WTC11 (cell line): Measurements from ENCODE around the gene RILP. TPM values are rescaled to one million over a fixed set of nuclear protein-coding genes. Genes with fewer than 3 reads are reported as not detected.

Experiments used
- ATAC-seq: fragments of 200-7000 bp; cut with Tn5 transposase; 2 replicates; pipeline ENCODE4 v1.10.0; 2021; ENCODE audit warnings: mild to moderate bottlenecking, moderate library complexity
- CTCF ChIA-PET: fragments of 300-600 bp; sonication (Branson Sonifier 250); formaldehyde crosslinking; loops from one replicate; lab custom pipeline; 2021; ENCODE audit warnings: antibody characterized with exemption; lab: Charles Lee
- POLR2A ChIA-PET: fragments of 350-600 bp; sonication (Branson Sonifier 250); formaldehyde crosslinking; loops from one replicate; lab custom pipeline; 2021; ENCODE audit warnings: antibody characterized with exemption; lab: Charles Lee
- DNase-seq: peaks from one replicate; pipeline ENCODE4 v3.0.0; 2021; ENCODE audit warnings: low spot score
- H3K27ac Mint-ChIP-seq: 2 replicates; pipeline ENCODE4 v1.8.0; 2021; ENCODE audit warnings: mixed read lengths
- H3K27me3 Mint-ChIP-seq: 2 replicates; pipeline ENCODE4 v1.8.0; 2021; ENCODE audit warnings: low read depth, mild to moderate bottlenecking, moderate library complexity, mixed read lengths
- H3K36me3 Mint-ChIP-seq: 2 replicates; pipeline ENCODE4 v1.8.0; 2021; ENCODE audit warnings: mixed read lengths
- H3K4me1 Mint-ChIP-seq: 2 replicates; pipeline ENCODE4 v1.8.0; 2022; ENCODE audit warnings: mixed read lengths
- H3K4me3 Mint-ChIP-seq: 2 replicates; pipeline ENCODE4 v1.8.0; 2021; ENCODE audit warnings: mild to moderate bottlenecking, moderate library complexity, mixed read lengths
- H3K9me3 Mint-ChIP-seq: 2 replicates; pipeline ENCODE4 v1.8.0; 2021; ENCODE audit warnings: mixed read lengths
- E2F5 ChIP-seq: sonication (generic); formaldehyde crosslinking; IDR thresholded peaks from 2 replicates; pipeline ENCODE4 v1.8.1; 2022; ENCODE audit warnings: mild to moderate bottlenecking, moderate library complexity, missing genetic modification reagents
- ELF4 ChIP-seq: sonication (generic); formaldehyde crosslinking; IDR thresholded peaks from 2 replicates; pipeline ENCODE4 v1.8.1; 2022; ENCODE audit warnings: low read depth, mild to moderate bottlenecking, moderate library complexity, missing genetic modification reagents
- ERG ChIP-seq: fragments of 250-450 bp; sonication (Bioruptor Pico); IDR thresholded peaks from 2 replicates; pipeline ENCODE4 v1.8.0; 2021; ENCODE audit warnings: mild to moderate bottlenecking
- FOXP1 ChIP-seq: sonication (generic); formaldehyde crosslinking; IDR thresholded peaks from 2 replicates; pipeline ENCODE4 v1.8.0; 2022; ENCODE audit warnings: missing genetic modification reagents, mild to moderate bottlenecking, moderate library complexity, borderline replicate concordance
- GABPB1 ChIP-seq: sonication (generic); formaldehyde crosslinking; IDR thresholded peaks from 2 replicates; pipeline ENCODE4 v1.8.1; 2023; ENCODE audit warnings: mild to moderate bottlenecking, missing genetic modification reagents
- KAT7 ChIP-seq: sonication (generic); formaldehyde crosslinking; IDR thresholded peaks from 2 replicates; pipeline ENCODE4 v1.8.1; 2023; ENCODE audit warnings: missing genetic modification reagents, mild to moderate bottlenecking, borderline replicate concordance
- MAX ChIP-seq: sonication (generic); formaldehyde crosslinking; IDR thresholded peaks from 2 replicates; pipeline ENCODE4 v1.8.0; 2022; ENCODE audit warnings: mild to moderate bottlenecking, missing genetic modification reagents
- MYBL2 ChIP-seq: sonication (generic); formaldehyde crosslinking; IDR thresholded peaks from 2 replicates; pipeline ENCODE4 v1.8.1; 2023; ENCODE audit warnings: mild to moderate bottlenecking, moderate library complexity, missing genetic modification reagents
- NR1H2 ChIP-seq: sonication (generic); formaldehyde crosslinking; IDR thresholded peaks from 2 replicates; pipeline ENCODE4 v1.9.0; 2021; ENCODE audit warnings: mild to moderate bottlenecking, moderate library complexity, missing genetic modification reagents
- OVOL2 ChIP-seq: fragments of 250-450 bp; sonication (Bioruptor Pico); IDR thresholded peaks from 2 replicates; pipeline ENCODE4 v1.9.0; 2021; ENCODE audit warnings: mild to moderate bottlenecking, borderline replicate concordance
- PRDM15 ChIP-seq: sonication (generic); formaldehyde crosslinking; IDR thresholded peaks from 2 replicates; pipeline ENCODE4 v1.8.0; 2022; ENCODE audit warnings: missing genetic modification reagents
- PREB ChIP-seq: sonication (generic); formaldehyde crosslinking; IDR thresholded peaks from 2 replicates; pipeline ENCODE4 v1.8.1; 2022; ENCODE audit warnings: mild to moderate bottlenecking, missing genetic modification reagents, moderate library complexity, borderline replicate concordance
- RELA ChIP-seq: sonication (generic); formaldehyde crosslinking; IDR thresholded peaks from 2 replicates; pipeline ENCODE4 v1.8.1; 2022; ENCODE audit warnings: missing genetic modification reagents, mild to moderate bottlenecking, borderline replicate concordance
- SMAD3 ChIP-seq: sonication (generic); formaldehyde crosslinking; IDR thresholded peaks from 2 replicates; pipeline ENCODE4 v1.8.0; 2022; ENCODE audit warnings: missing genetic modification reagents, mild to moderate bottlenecking, borderline replicate concordance
- SMAD4 ChIP-seq: sonication (generic); formaldehyde crosslinking; IDR thresholded peaks from 2 replicates; pipeline ENCODE4 v1.8.0; 2022; ENCODE audit warnings: mild to moderate bottlenecking, missing genetic modification reagents
- SOX15 ChIP-seq: fragments of 250-450 bp; sonication (Bioruptor Pico); IDR thresholded peaks from 2 replicates; pipeline ENCODE4 v1.9.0; 2021; ENCODE audit warnings: mild to moderate bottlenecking
- TP53 ChIP-seq: sonication (generic); formaldehyde crosslinking; IDR thresholded peaks from 2 replicates; pipeline ENCODE4 v1.8.1; 2023; ENCODE audit warnings: mild to moderate bottlenecking, missing genetic modification reagents
- ZBTB21 ChIP-seq: sonication (generic); formaldehyde crosslinking; IDR thresholded peaks from 2 replicates; pipeline ENCODE4 v1.8.1; 2023; ENCODE audit warnings: mild to moderate bottlenecking, missing genetic modification reagents, borderline replicate concordance
- ZBTB43 ChIP-seq: sonication (generic); formaldehyde crosslinking; IDR thresholded peaks from 2 replicates; pipeline ENCODE4 v1.8.1; 2023; ENCODE audit warnings: mild to moderate bottlenecking, missing genetic modification reagents
- ZMAT4 ChIP-seq: fragments of 250-450 bp; sonication (Bioruptor Pico); IDR thresholded peaks from 2 replicates; pipeline ENCODE4 v1.9.0; 2021; ENCODE audit warnings: mild to moderate bottlenecking
- ZNF232 ChIP-seq: sonication (generic); formaldehyde crosslinking; IDR thresholded peaks from 2 replicates; pipeline ENCODE4 v1.8.0; 2022; ENCODE audit warnings: mild to moderate bottlenecking, missing genetic modification reagents
- ZNF512 ChIP-seq: sonication (generic); formaldehyde crosslinking; IDR thresholded peaks from 2 replicates; pipeline ENCODE4 v1.8.1; 2022; ENCODE audit warnings: missing genetic modification reagents, borderline replicate concordance
- ZNF671 ChIP-seq: fragments of 250-450 bp; sonication (Bioruptor Pico); IDR thresholded peaks from 2 replicates; pipeline ENCODE4 v1.8.0; 2021; ENCODE audit warnings: mild to moderate bottlenecking
- ZSCAN18 ChIP-seq: fragments of 250-450 bp; sonication (Bioruptor Pico); IDR thresholded peaks from 2 replicates; pipeline ENCODE4 v2.1.2; 2022; ENCODE audit warnings: mild to moderate bottlenecking, moderate library complexity
- total RNA-seq: library from RNA; stranded (reverse); gene quantifications from 3 replicates; pipeline ENCODE4 v1.2.3, GENCODE V29; 2021

The RILP gene
- total RNA-seq, 1 experiment from 2014 or later = 11.7 TPM

GRCh38 chr17:1643293-1643998 lies 6.2 kb downstream of the RILP start:
- peak; percentile 91 for DNase-seq
- peaks cover 6% of the 10 kb centered on the region for H3K27me3 Mint-ChIP-seq
- CTCF ChIA-PET = interaction anchor here (0.5 to 5.0 kb wide), 11 partner anchors 15 to 805 kb away, joined by 3 to 40 read pairs (median 4); partner anchors contain the start of genes INPP5K, SERPINF1 and SLC43A2
- peaks cover 44% of the 10 kb centered on the region for H3K4me1 Mint-ChIP-seq
- ATAC-seq = peak; percentile 74
- no peak overlapping the region; the same call in 1 of the 2 replicates for H3K4me3 Mint-ChIP-seq
- no peak overlapping the region for H3K27ac Mint-ChIP-seq
- H3K36me3 Mint-ChIP-seq = no peaks in the 10 kb centered on the region; the same call in none of the 2 replicates
- POLR2A ChIA-PET = interaction anchor here (1.0 kb wide), 1 partner anchor 69 kb away, joined by 3 read pairs; no protein-coding TSS in a partner anchor
- no peaks in the 10 kb centered on the region for H3K9me3 Mint-ChIP-seq
- TF ChIP-seq RELA (CRISPR knock-in tag) (no peak), SOX15 (no peak), ZMAT4 (no peak), ZBTB21 (CRISPR knock-in tag) (no peak), MYBL2 (CRISPR knock-in tag) (no peak), SMAD4 (no peak), ELF4 (CRISPR knock-in tag) (no peak), NR1H2 (CRISPR knock-in tag) (no peak), KAT7 (CRISPR knock-in tag) (no peak), FOXP1 (CRISPR knock-in tag) (peak; percentile 33; the same call in 1 of the 2 replicates), ZSCAN18 (no peak), GABPB1 (CRISPR knock-in tag) (no peak), ZNF232 (CRISPR knock-in tag) (no peak), MAX (CRISPR knock-in tag) (no peak; the same call in 1 of the 2 replicates), PREB (CRISPR knock-in tag) (no peak), E2F5 (CRISPR knock-in tag) (no peak), ERG (CRISPR knock-in tag) (no peak), OVOL2 (CRISPR knock-in tag) (no peak), ZBTB43 (CRISPR knock-in tag) (0 out of 2 replicates have a peak, but pooled peaks have one; percentile 17), ZNF512 (CRISPR knock-in tag) (no peak), SMAD3 (no peak), PRDM15 (CRISPR knock-in tag) (no peak), ZNF671 (CRISPR knock-in tag) (no peak), TP53 (CRISPR knock-in tag) (peak; percentile 58; the same call in 1 of the 2 replicates)
